ENCODE measurements around the gene DMRT1.
"Not testable (repeated sequence)": the region's sequence is repeated elsewhere in the genome, so short reads cannot be mapped to it uniquely, and the experiment has no call there.

DMRT1 gene

DNA sequence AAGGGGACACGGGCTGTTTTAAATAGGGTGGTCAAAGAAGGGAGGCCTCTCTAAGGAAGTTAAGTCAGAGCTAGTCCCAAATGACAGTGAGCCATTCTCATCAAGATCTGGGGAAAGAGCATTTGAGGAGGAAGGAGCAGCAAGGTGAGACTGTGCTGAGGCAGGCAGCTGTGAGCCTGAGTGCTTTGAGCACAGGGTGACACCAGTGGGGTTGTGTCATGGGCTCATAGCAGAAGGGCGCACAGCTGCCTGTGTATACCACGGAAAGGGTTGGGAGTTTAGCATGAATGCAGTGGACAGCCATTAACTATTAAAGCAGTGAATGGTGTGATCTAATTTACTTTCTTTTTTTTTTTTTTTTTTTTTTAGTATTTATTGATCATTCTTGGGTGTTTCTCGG, 19.2 kb downstream of the DMRT1 start:
- no peak for DNase-seq

DNA sequence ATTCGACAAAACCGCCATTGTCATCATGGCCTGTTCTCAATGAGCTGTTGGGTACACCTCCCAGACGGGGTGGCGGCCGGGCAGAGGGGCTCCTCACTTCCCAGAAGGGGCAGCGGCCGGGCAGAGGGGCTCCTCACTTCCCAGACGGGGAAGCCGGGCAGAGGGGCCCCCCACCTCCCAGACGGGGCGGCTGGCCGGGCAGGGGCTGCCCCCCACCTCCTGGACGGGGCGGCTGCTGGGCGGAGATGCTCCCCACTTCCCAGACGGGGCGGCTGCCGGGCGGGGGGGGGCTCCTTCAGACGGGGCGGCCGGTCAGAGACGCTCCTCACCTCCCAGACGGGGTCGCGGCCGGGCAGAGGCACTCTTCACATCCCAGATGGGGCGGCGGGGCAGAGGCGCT, 20.0 kb downstream of the DMRT1 start:
- DNase-seq: not testable (repeated sequence)

DNA sequence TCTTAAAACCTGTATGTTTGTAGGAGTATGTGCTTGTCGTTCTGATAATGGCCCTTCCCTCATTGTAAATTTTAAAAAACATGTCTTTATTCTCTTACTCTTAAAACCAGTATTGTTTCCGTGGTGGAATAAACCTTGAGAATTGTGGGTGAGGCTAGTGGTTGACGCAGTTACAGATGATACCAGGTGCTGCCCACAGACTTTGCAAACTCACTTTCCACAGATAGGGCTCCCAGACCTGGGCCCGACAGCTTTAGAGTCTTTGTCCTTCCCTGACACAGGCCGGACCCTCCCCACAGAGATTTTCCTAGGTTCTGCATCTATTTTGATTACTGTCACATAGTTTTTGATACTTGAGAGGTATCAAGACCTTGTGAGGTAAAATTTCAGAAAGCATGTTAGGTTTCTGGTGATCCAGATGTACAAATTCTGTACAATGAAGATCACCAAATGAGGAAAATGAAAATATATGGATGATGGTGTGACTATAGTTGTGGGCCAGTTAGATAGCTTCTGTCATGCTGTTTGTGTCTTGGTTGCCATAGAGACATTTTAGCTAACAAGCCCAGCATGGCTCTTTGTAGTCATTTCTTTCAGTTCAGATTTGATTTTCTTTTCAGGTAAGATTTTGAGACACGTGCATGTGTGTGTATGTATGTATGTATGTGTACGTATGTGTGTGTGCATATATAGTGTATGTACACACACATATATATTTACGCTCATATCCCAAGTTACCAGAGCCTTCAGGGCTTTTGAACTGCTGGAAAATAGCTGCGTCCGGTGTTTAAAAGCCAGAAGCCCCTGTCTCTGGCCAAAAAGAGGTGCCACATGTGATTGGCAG, 33.8 kb downstream of the DMRT1 start:
- DNase-seq: no peak

DNA sequence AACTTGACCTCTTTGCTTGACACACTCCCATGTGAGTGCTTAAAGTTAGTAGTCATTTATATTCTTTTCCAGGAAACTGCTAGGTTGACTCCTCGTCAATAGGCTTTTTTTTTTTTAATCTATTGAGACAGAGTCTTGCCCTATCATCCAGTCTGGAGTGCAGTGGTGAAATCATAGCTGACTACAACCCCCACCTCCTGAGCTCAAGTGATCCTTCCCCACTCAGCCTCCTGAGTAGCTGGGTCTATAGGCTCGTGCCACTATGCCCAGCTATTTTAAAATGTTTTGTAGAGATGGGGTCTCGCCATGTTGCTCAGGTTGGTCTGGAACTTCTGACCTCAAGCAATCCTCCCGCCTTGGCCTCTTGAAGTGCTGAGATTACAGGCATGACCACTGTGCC, 34.9 kb downstream of the DMRT1 start:
- DNase-seq: no peak

DNA sequence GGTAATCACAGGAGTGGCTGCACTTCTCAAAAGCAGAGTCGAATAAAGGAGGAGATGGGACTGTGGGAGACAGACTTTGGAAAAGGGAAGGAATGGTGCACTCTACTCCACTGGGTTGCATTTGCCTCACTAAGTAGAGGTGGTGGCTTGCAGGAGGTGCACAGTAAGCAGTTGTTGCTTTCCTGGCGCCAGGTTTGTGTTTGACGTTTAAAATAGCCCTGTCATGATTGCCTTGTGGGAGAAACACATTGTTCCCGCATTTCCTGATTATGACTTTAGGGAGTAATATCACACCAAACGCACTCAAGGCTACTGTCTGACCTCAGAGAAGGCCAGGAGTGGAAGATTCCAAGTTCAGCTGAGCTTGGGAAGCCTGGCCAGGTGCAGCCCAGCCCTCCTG, 36.7 kb downstream of the DMRT1 start:
- DNase-seq: no peak

DNA sequence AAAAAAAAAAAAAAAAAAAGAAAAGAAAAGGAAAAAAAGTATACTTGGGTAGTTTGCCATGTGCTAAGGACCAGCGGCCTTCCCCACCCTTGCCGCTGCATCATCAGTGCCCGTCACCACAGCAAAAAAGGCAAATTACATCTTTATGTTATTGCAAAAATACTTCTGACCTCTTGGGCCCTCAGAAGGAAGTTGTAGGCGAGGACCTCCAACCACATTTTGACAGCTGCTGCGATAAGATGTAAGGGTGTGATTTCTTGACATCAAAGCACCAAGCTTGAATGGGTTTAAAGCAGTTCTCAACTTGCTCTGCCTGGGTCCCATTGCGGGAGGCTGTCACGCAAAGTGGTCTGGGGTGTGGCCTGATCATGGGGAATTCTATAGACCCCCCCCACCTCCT, 39.2 kb downstream of the DMRT1 start:
- no peak for DNase-seq

DNA sequence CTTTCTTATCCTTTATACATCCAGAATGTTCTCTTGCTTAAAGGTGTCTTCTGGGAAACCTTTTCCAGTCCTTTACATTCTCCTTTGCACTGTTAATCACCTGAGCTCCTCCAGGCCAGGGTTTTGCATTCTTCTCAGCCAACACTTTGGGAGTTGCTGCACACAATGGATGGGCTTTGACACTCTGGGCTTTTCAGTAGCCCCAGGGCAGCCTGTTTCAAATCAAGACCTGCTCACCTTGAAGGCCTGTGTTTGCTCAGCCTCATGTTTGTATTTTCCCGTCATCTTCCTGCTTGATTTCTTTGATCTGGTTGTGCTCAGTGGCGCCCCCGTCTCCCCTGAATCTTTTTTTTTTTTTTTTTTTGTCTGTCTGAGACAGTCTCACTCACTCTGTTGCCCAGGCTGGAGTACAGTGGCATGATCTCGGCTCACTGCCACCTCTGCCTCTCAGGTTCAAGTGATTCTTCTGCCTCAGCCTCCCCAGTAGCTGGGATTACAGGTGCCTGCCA, 41.0 kb downstream of the DMRT1 start:
- DNase-seq: no peak

DNA sequence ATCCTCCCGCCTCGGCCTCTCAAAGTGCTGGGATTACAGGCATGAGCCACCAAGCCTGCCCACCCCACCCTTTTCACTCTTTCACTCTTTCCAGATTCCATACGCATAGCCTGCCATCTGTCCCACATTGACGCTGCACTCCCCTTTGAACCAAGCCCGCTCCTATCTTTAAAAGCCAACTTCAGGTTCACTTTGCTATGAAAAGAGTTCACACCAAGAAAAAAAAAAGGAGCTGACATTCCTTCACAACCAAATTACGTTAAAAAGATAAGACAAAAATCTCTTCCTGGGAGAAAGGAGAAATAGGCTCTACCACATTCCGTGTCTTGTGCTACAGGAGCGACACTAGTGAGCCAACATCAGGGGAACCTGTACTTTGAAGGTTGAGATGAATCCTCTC, 41.5 kb downstream of the DMRT1 start:
- no peak for DNase-seq

DNA sequence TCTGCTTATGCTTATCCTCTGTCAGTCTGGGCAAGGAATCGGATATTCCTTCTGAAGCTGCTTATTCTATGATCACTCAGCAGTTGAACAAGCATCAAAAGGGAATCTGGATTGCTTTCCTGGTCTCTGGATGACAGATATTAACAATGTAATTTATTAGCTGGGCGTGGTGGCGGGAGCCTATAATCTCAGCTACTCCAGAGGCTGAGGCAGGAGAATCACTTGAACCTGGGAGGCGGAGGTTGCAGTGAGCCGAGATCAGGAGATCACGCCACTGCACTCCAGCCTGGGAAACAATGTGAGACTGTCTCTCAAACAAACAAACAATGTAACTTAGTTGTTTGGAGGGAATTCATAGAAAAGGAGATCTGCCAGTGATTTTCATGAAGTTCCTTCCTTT, 45.4 kb downstream of the DMRT1 start:
- DNase-seq: no peak

DNA sequence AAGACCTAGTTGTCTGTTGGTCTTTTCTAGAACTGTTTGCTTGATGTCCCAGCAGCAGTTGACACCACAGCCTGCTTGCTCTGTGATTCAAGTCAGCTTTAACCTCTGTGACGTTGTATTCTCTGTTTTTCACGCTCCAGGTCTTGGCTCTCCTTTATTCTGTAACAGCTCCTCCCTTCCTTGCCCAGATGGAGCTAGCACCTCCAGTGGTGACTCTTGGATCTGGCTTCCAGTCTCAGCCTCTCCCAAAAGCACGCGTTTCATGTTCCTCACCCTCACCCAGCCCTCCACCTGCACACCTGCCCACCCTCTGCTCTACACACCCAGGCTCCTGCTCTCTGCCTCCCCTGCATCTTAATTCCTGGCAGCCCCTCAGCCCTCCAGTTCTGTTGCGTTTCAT, 50.6 kb downstream of the DMRT1 start:
- DNase-seq: no peak

DNA sequence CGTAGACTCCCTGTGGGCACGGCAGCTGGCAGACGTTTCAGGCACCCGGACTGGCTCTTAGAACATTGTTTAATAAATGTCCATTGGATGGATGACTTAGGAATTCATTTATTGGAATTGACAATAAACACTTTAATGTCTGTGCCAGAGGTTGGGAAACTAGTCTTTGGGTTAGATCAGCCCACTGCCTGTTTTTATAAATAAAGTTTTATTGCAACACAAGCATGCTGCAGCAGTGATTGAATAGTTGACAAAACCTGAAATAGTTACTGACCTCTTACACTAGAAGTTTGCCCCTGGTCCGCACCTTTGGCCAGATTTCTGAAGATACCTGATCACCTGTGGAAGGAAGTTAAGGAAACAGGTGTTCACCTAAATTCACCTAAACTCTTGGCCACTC, 51.6 kb downstream of the DMRT1 start:
- DNase-seq: no peak

DNA sequence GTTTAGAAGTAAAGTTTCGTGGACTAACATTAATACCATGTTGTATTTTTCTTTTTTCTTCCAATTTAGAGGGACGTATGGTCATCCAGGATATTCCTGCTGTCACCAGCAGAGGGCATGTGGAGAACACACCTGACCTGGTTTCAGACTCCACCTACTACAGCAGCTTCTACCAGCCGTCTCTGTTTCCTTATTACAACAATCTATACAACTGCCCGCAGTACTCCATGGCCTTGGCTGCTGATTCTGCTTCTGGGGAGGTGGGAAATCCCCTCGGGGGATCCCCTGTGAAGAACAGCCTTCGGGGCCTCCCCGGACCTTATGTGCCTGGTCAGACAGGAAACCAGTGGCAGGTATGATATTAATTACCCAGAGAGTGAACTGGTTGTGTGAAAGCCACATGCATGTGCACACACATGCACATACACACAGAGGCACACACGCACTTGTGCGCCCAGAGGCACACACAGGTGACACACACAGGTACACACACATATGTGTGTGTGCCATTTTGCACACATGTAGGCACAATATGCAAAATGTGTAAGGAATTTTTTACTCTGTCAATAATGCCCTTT, 52.4 kb downstream of the DMRT1 start:
- DNase-seq: peak; percentile 67

DNA sequence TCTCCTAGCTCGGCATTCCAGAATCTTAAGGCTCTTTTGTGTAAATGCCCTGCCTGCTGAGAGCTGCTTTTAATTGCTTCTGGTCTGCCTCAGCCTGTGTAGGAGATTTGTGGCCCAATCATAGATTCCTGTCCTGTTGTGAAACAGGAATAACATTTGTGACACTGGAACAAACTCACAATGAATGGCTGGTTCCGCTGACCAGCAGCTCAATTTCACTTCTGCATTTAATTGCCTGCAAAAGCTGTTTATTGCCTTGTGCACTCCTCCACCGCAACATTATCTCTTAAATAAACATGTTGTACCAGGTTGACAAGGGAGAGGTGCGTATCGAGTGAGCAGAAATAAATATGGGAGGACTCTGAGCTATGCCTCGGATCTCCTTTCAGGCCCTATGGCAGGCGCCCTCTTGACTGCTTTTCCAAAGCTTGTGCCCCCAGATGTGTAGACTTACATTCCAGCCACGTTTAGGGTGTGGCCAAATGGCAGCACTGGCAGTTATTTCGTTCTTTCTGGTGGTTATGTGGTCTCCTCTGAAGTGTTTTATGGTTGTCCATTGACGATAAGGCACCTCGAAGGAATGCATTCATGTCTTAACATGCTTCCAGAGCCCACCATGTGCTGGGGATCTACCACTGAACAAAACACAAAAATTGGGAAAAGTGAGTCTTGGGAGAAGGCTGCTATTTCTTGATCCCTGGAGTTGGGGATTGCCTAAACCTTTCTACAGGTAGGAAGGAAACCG, 58.1 kb downstream of the DMRT1 start:
- no peak for DNase-seq

DNA sequence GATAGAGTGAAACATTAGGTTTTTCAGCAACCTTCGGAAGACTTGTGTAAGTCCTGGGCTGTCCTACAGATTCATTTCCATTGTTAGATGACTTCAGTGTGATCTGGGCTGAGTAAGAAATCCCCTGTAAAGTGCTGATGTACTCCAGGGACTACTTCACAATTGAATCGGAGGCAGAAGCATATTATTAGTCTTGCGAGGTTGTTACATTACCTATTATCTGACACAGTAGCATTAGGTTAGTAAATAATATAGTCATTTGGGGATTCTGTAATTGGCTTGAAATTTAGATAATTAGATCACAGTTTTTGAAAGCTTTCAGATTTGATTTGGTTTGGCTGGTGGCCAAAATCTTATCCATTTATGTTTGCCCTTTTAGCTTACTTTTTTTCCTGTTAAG, 62.4 kb downstream of the DMRT1 start:
- DNase-seq: no peak

DNA sequence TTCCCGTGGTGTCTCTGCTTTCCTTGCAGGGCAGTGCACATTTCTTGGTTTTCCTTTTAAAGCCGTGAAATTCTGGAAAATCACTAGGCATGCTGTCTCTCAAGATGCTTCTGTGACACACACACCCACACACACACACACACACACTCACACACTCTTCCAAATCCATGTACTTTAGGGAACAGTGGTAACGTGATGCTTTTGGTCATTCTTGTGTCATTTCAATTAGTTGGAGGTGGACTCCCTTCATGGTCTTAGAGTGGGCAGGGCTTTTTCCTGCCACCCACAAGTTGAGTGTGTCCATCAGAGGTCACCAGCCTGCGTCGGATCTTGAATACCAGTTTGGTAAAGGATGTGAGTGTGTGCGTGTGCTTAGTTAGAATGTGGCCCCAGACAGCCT, 64.4 kb downstream of the DMRT1 start:
- no peak for DNase-seq

DNA sequence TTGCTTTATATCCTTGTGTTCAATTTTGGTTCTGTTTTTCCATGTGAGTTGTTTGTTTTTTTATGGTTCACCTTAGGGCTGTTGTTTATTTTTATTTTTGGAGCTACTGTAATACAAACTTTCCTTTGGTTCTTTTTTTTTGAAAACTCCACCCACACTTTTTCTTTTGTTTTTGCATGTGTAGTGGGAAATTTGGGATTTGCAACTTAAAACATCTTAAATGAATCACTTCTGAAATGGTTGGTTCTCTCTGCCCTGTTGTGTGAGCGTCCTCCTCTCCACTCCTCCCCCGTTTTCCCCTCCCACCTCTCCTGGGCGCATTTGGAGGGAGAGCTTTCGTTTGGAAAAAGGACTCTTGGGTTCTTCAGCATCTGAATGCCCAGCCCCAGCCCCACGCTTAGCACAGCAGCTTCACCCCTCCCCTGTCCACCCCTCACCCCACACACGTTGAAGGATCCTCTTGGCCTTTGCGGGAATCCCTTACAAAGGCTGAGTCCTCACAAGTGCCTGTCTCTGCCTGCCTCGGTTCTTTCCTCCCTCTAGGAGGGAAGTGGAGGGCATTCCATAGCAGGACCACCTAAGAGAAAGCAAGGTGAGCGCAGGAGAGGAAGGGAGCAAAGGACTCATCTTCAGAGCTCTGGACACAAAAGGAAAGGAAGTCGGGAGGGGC, 67.2 kb downstream of the DMRT1 start:
- DNase-seq: no peak

DNA sequence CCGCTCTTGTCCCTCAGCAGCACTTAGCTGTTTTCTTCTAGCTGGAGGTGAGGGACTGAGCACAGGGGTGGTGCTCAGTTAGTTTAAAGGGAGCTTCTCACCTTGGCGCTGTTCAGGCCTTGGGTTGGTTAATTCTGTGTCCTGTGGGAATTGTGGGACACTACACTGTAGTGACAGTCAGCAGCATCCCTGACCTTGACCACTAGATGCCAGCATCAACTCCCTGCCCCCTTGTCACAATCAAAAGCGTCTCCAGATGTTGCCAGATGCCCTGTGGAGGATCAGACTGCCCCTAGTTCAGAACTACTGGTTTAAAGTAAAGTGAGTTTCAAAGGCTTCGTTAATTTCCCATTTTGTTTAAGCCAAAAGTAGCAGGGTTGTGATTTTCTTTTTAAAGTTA, 69.5 kb downstream of the DMRT1 start:
- no peak for DNase-seq

DNA sequence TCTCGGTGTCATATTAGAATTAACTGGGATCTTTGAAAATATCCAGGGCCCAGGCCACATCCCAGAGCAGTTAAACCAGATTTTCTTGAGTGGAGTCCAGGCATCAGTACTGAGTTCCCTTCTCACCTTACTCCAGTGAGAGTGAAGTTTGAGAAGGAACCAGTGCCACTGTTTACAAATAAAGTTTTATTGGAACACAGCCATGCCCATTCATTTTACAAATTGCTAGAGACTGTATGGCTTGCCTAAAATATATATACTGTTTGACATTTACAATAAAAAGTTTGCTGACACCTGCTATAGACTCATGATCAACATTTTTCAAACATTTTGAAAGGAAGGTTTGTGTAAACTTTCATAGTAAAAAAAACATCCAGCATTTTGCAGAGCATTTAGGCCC, 71.3 kb downstream of the DMRT1 start:
- no peak for DNase-seq

DNA sequence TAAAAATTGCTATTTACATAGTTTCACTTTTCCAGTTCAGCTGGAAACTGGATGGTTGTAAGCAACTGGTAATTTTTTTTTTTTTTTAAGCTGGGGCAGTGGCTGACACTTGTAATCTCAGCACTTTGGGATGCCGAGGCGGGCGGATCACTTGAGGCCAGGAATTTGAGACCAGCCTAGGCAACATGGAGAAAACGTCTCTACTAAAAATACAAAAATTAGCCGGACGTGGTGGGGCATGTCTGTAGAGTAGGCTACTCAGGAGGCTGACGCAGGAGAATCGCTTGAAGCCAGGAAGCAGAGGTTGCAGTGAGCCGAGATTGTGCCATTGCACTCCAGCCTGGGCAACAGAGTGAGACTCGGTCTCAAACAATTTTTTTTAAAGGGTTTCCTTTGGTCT, 72.0 kb downstream of the DMRT1 start:
- not testable (repeated sequence) for DNase-seq

DNA sequence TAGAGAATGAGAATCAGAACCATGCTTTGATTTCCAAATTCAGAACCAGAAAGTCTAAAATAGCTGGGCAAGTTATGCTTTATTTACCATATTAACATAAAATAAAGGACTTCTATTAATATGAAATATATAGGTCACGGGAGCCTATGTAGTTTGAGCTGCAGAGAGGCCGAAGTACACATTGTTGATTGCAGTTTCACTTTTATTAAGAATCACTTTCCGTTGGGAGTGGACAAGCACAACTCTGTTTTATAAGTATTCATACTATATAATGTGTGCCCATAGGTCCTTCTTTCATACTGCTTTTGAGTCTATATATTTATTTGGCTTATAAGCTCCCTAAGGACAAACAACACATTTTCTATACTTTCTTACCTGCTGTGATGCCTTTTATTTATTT, 76.2 kb downstream of the DMRT1 start:
- no peak for DNase-seq

DNA sequence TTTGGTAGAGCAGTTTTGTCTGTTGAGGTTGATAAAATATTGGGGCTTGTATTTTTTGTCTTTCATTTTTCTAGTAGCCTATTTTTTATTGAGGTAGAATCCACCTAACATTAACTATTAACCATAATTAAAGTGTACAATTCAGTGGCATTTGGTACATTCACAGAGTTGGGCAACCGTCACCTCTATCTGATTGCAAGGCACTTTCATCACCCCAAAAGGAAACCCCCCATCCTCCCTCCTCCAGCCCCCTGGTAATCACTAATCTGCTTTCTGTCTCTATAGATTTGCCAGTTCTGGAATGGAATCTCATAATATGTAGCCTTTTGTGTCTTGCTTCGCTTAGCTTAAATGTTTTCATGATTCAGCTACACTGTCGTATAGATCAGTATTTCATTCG, 79.4 kb downstream of the DMRT1 start:
- DNase-seq: no peak

DNA sequence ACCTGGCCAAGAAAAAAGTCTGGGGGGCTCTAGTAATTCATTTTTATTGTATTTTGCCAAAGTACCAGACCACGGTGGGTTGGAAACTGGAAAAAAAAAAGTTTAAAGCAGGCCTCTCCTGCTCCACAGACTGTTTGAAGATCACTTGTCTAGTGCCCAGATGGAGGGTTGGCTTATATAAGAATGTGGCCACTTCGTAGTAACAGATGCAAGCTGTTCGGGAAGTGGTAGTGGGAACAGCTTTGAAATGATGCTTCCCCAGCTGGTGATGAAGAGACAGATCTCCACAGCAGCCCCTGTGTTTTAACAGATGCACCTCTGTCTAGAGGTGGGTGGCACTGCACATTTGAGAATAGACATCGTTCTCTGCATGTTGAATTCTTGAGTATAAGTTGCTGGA, 80.7 kb downstream of the DMRT1 start:
- no peak for DNase-seq

DNA sequence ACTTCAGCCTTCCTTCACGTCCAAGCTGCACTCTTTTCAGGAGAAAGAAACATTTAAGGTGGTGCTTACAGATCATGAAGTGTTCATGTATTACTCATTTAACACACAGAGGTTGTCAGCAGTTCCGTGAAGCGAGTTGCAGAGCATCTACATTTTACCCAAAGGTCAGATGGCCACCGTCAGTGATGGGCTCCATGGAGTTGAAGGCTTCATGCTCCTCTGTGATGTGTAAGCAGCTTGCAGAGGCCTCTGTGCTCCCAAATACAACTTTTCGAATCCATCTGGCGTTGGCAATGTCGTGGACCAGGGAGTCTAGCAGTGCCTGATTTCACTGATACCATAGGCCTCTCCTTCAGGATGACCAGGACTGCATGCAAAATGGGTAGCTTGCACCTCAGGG, 81.2 kb downstream of the DMRT1 start:
- DNase-seq: no peak

All from left hindlimb (tissue), 1 donor.